Measurements from ENCODE around the gene PSMD12.
A peak's percentile ranks its signal among the peaks of the same experiment; 100 is the strongest.

- peak; percentile 61 for TF ChIP-seq CTCF (conservative IDR thresholded peaks at IDR 0.05; ENCODE audit: low read depth, low read length)
- no peak for TF ChIP-seq EZH2 (IDR thresholded peaks at IDR 0.05; ENCODE audit: low read length, unreplicated experiment)
These were observed 12.3 kb upstream of the PSMD12 start for GRCh38 chr17:67378454-67379250.

Data from PC-3 (cell line).